HAP-1 (cell line): Measurements from ENCODE around the gene CYTH1.

Experiments
- DNase-seq, 2 experiments: peaks; one replicate each; pipeline ENCODE4 v3.0.0-alpha.2; 2016 to 2020; ENCODE audit warnings: low spot score in 2 of 2
- H3K27me3 ChIP-seq: fragments of 250-450 bp; sonication (Bioruptor Pico); 2 replicates; pipeline ENCODE4 v1.5.1; 2020; ENCODE audit warnings: low read depth, mild to moderate bottlenecking, moderate library complexity
- H3K36me3 ChIP-seq: fragments of 250-450 bp; sonication (Bioruptor Pico); replicated peaks from 2 replicates; pipeline ENCODE4 v1.5.1; 2020; ENCODE audit warnings: mild to moderate bottlenecking
- H3K4me1 ChIP-seq: fragments of 250-450 bp; sonication (Bioruptor Pico); 2 replicates; pipeline ENCODE4 v1.5.1; 2020; ENCODE audit warnings: mild to moderate bottlenecking
- H3K4me3 ChIP-seq: fragments of 250-450 bp; sonication (Bioruptor Pico); 2 replicates; pipeline ENCODE4 v1.5.1; 2020; ENCODE audit warnings: mild to moderate bottlenecking, moderate library complexity
- H3K9me3 ChIP-seq: fragments of 250-450 bp; sonication (Bioruptor Pico); 2 replicates; pipeline ENCODE4 v1.5.1; 2020; ENCODE audit warnings: mild to moderate bottlenecking, moderate library complexity
- in situ Hi-C: fragments of 300-500 bp; cut with MboI; formaldehyde crosslinking; loops from 3 replicates; pipeline ENCODE4 v1.14.3; 2020; ENCODE audit warnings: low sequenced_read_pairs, inconsistent platforms, mixed read lengths

CYTH1 gene

DNA sequence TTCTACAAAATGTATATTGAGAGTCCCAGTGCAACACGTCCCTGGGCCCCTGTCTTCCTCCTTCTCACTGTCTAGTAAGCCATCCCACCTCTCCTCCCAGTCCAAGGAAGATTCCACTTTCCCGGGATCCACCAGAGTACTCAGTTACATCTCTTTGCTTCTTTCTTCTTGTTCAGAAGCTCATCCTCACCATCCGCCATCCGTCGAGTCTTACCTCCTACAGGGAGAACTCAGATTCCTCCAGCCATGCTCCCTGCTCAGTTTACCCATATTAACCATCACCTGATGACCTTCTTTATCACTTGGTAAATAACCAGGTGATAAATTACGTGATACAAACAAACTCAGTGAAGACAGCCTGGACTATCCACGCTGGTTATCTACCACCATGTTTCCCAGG, 57.1 kb downstream of the CYTH1 start:
- peaks cover 9% of the 10 kb centered on the region for H3K4me1 ChIP-seq
- H3K4me3 ChIP-seq, result no peak overlapping the region
- in situ Hi-C loops, result loop anchor here (25.0 kb wide), 1 partner anchor 613 kb away; no protein-coding TSS in a partner anchor
- H3K9me3 ChIP-seq, result no peaks in the 10 kb centered on the region
- H3K27me3 ChIP-seq, result no peaks in the 10 kb centered on the region
- DNase-seq, result no peak
- H3K36me3 ChIP-seq, result no peaks in the 10 kb centered on the region

DNA sequence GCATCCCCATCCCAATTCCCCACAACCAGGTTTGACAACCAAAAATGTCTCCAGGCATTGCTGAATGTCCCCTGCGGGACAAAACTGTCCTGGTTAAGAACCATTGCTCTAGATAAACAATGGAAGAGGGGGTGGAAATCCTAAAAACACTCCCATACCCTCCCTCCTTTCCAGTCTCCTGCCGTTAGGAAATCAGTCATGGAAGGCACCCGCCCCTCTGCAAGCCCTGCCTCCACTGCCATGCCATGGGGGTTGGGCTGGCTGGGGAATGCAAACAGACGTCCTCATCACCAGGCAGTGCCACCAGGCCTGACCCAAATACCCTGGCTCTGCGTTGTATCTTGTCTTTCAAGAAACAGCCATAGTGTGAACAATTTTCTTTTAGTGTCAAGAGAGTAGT, 57.5 kb downstream of the CYTH1 start:
- peaks cover 9% of the 10 kb centered on the region for H3K4me1 ChIP-seq
- H3K27me3 ChIP-seq, result no peaks in the 10 kb centered on the region
- no peaks in the 10 kb centered on the region for H3K36me3 ChIP-seq
- no peak overlapping the region for H3K4me3 ChIP-seq
- in situ Hi-C loops, result loop anchor here (25.0 kb wide), 1 partner anchor 612 kb away; no protein-coding TSS in a partner anchor
- H3K9me3 ChIP-seq, result no peaks in the 10 kb centered on the region
- no peak for DNase-seq

DNA sequence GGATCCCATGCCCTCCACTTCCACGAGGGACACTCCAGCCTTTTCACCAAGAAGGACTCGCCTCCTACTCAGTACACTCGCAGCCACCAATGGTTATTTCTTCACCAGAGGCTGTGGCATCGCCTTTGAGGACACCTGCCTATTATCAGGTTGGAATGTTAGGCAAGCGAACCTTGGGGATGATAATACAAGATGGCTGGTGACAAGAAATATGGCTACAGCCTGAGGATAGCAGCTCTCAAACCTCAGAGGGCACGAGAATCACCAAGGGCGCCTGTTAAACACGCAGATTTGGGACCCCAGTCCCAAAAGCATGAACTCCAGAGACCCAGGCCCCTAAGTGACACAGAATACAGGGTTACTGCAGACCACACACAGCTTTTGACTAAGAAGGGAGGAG, 58.1 kb downstream of the CYTH1 start:
- H3K4me3 ChIP-seq, result no peak overlapping the region
- in situ Hi-C loops, result loop anchor here (25.0 kb wide), 1 partner anchor 612 kb away; no protein-coding TSS in a partner anchor
- no peaks in the 10 kb centered on the region for H3K27me3 ChIP-seq
- H3K9me3 ChIP-seq, result no peaks in the 10 kb centered on the region
- DNase-seq, result no peak
- no peaks in the 10 kb centered on the region for H3K36me3 ChIP-seq
- peaks cover 9% of the 10 kb centered on the region for H3K4me1 ChIP-seq

DNA sequence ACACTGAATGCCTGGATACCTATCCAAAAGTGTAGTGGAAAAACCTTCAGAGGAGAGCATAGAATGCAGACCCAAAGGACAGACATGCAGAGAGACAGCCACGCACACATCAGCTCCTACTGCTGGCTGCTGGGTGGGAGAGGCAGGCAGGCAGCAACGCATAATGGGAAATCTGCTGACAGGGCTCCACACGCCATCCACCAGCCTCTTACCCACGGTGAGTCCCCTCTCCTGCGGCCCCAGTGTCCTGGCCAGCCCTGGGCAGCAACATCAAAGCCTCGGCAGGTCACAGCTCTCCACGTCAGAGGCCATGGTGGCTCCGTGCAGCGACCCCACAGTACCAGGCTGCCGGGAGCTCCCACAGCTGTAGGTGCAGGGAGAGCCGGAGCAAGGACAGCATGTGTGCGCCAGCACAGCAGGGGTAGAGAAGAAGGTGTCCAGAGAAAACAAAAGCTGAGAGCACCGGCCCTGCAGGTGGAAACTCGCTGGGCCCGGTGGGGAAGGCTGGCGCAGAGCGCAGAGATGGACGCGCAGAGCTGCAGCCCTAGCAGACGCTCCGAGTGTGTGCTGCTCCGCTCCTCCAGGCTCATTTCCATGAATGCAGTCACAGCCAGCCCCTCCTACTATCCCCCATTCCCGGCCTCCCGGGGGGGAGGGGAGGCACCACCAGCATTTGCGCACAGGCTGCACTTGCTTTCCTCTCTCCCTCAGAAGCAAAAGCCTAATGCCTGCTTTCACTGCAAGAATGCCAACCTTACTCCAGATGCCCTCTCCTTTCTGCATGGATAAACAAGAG, 58.9 kb downstream of the CYTH1 start:
- Histone ChIP-seq H3K36me3 (no peaks in the 10 kb centered on the region), H3K4me3 (no peak overlapping the region), H3K4me1 (peaks cover 9% of the 10 kb centered on the region), H3K27me3 (no peaks in the 10 kb centered on the region), H3K9me3 (no peaks in the 10 kb centered on the region)
- in situ Hi-C loops, result loop anchor here (25.0 kb wide), 1 partner anchor 611 kb away; no protein-coding TSS in a partner anchor
- DNase-seq, result peak in 1 of 2 experiments; percentile 32

DNA sequence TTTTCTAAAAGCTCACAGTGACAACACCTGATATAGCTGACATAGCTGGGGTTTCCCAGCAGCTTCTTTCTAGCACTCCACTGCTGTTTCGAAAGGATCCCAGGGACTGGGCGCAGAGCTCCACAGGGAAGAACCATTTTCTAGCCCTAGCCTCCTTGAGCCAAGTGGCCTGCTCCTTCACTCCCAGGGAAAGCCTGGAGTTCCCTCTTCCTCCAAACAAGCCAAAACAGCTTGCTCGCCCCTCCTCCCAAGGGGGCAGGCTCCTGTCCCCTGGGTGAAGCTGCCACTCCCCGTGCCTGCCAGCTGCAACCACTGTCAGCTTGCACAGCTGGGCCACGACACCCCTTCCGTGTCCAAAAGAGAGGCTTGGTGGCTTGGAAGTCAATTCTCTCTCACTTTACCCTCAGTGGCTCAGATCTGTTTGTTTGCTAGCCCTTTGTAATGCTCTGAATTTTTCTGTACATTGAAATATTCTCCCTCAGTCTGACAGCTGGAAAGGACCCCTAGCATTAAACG, 59.8 kb downstream of the CYTH1 start:
- peaks cover 18% of the 10 kb centered on the region for H3K4me1 ChIP-seq

DNA sequence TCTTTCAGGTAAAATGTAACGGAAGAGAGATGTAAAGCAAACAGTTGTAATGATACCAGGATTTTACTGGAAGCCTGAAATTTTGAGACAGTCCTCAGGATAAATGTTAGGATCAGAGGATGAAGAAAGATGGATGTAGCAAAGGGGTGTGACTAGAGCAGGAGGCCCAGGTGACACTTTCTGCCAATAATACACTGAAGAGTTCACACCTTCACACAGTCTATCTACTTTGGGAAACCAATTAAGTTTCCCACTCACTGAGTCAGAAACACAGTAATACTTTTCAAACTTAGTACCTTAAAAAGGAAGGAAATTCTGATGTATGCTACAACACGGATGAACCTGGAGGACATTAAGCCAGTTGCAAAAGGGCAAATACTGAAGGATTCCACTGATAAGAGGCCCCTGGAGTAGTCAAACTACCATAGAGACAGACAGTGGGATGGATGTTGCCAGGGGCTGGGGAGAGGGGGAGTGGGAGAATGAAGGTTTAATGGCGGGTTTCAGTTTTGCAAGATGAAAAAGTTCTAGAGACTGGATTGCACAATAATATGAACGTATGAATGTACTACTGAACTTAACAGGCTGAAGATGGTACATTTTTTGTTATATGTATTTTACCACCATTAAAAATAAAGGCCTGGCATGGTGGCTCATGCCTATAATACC, 62.3 kb downstream of the CYTH1 start:
- peaks cover 23% of the 10 kb centered on the region for H3K4me1 ChIP-seq
- H3K27me3 ChIP-seq, result no peaks in the 10 kb centered on the region; the same call in 1 of the 2 replicates
- no peak overlapping the region for H3K4me3 ChIP-seq
- H3K36me3 ChIP-seq, result no peaks in the 10 kb centered on the region
- no peak for DNase-seq
- in situ Hi-C loops, result loop anchor here (25.0 kb wide), 1 partner anchor 607 kb away; no protein-coding TSS in a partner anchor
- H3K9me3 ChIP-seq, result no peaks in the 10 kb centered on the region

More for the DNA sequence above, 59.8 kb downstream of the CYTH1 start:
- H3K27me3 ChIP-seq, result no peaks in the 10 kb centered on the region
- no peak for DNase-seq
- no peaks in the 10 kb centered on the region for H3K36me3 ChIP-seq
- no peaks in the 10 kb centered on the region for H3K9me3 ChIP-seq
- in situ Hi-C loops, result loop anchor here (25.0 kb wide), 1 partner anchor 610 kb away; no protein-coding TSS in a partner anchor
- no peak overlapping the region for H3K4me3 ChIP-seq

DNA sequence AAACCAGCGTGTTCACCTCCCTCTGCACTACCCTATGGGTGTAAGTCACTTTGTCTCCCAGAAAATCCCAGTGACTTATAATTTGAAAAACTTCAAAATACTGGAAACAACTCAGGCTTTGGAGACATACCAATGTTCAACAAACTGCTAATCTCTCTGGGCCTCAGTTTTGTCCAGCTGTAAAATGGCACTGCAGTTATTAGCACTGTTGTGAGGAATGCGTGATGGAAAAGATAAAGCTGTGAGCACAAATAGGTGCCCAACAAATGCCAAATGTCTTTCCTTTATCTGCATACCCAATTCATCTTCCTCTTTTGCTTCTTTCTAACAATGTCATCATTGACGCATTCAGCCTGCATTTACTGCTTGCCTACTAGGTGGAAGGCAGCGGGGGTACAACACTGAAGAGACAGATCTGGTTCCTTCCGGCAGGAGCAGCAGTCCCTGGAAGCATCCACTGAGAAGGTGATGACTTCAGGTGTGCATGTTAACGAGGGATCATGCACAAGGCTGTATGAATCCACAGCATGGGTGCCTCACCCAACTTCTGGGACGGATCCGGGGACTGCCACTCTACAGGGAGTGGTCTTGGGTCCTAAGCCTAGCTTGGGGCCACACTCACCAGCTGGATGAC, 63.4 kb downstream of the CYTH1 start:
- peaks cover 23% of the 10 kb centered on the region for H3K4me1 ChIP-seq
- H3K9me3 ChIP-seq, result no peaks in the 10 kb centered on the region
- H3K36me3 ChIP-seq, result no peaks in the 10 kb centered on the region
- H3K27me3 ChIP-seq, result no peaks in the 10 kb centered on the region; the same call in 1 of the 2 replicates
- no peak overlapping the region for H3K4me3 ChIP-seq
- no peak for DNase-seq
- in situ Hi-C loops, result loop anchor here (25.0 kb wide), 1 partner anchor 606 kb away; no protein-coding TSS in a partner anchor

DNA sequence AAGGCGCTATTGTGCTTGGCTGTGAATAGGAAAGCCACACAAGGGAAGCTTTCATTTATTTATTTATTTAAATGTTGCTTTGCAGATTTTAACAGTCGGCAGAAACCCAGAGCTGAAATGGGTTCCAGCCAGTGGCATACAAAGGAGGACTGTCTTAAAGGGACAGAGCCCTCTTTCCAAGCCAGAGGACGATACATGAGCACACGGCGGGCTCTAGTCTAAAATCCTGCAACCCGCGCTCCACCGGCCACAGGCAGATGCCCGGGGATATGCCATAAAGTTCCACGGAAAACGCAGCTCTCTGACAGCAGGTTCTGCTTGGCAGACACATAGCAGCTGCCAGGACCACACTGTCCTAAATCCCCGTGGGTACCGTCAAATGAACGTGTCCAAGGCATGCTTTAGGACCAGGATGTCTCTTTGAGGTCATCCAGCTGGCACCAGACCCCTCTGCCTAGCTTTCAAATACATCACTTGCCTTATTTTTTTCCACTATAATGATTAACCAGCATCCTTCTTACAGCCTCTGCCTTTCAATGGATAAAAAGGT, 64.6 kb downstream of the CYTH1 start:
- Histone ChIP-seq H3K4me3 (peak overlapping the region; percentile 18), H3K36me3 (no peaks in the 10 kb centered on the region), H3K9me3 (no peaks in the 10 kb centered on the region), H3K4me1 (peaks cover 23% of the 10 kb centered on the region), H3K27me3 (no peaks in the 10 kb centered on the region; the same call in 1 of the 2 replicates)
- peak; percentile 68 to 86 for DNase-seq
- in situ Hi-C loops, result loop anchor here (25.0 kb wide), 1 partner anchor 605 kb away; no protein-coding TSS in a partner anchor

DNA sequence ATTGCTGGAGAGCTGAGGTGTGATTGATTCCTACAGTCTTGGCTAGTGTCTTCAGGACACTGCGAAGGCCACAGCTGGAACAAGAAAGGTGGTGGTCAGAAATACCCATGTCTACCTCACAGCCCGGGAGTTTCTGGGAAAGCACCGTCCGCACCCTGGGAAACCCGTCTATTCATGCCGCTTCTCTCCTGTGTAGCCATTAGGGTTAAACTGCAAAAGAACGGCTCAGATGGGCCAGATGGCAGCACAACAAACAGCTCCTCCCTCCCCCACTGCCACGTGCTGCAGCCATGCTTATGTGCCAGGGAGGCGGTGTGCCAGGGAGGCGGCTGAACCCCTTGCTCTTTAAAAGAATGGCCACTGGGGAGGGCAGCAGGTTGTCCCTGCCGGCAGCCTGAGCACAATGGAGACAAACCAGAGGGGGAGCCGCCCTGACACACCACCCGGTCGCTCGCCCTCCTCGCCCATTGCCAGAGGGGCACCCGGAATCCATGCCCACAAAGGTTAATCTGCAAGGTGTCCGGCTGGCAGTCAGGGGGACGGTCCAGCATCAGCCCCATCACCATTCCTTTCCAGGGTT, 65.2 kb downstream of the CYTH1 start:
- H3K9me3 ChIP-seq, result no peaks in the 10 kb centered on the region
- in situ Hi-C loops, result loop anchor here (25.0 kb wide), 1 partner anchor 605 kb away; no protein-coding TSS in a partner anchor
- no peaks in the 10 kb centered on the region for H3K36me3 ChIP-seq
- peak overlapping the region; percentile 18 for H3K4me3 ChIP-seq
- peaks cover 23% of the 10 kb centered on the region for H3K4me1 ChIP-seq
- no peaks in the 10 kb centered on the region; the same call in 1 of the 2 replicates for H3K27me3 ChIP-seq
- peak in 1 of 2 experiments; percentile 53 for DNase-seq

DNA sequence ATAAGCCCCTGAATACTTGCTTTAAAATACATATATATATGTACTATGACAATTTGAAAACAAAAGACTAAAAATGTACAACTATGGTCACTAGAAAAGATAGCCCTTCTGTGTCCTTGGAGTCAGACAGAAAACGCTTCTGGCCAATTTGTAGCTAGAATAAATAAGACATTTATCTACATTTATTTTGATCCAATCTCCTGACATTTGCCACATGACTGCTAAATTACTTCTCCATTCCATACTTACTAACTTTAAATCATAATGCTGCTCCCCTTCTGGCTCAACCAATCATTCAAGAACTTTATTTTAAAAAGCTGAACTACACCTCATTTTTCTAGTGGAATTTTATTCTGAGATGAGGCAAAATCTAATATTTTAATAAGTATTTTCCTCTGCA, 65.8 kb downstream of the CYTH1 start:
- no peaks in the 10 kb centered on the region for H3K36me3 ChIP-seq
- in situ Hi-C loops, result loop anchor here (25.0 kb wide), 1 partner anchor 604 kb away; no protein-coding TSS in a partner anchor
- peaks cover 19% of the 10 kb centered on the region for H3K4me1 ChIP-seq
- H3K4me3 ChIP-seq, result no peak overlapping the region
- no peak for DNase-seq
- H3K27me3 ChIP-seq, result no peaks in the 10 kb centered on the region; the same call in 1 of the 2 replicates
- H3K9me3 ChIP-seq, result no peaks in the 10 kb centered on the region

DNA sequence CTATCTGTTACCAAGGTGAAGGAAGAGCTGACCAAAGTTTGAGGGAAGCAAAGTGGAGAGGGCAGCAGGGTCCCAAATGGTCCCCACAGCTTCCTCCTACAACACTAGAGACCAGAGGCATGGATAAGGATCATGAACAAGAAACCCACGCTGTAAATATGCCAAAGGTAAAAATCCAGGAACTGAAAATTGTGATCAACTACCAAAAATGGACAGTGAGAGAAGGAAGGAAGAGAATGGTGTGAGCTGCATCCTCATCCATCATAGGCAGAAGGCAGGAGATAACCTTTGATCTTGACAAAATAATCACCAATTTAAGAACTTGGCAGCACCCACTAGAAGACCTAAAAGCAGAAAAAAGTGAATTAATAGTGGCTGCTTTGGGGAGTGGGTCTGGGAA, 66.2 kb downstream of the CYTH1 start:
- Histone ChIP-seq H3K9me3 (no peaks in the 10 kb centered on the region), H3K27me3 (no peaks in the 10 kb centered on the region; the same call in 1 of the 2 replicates), H3K4me1 (peaks cover 14% of the 10 kb centered on the region), H3K36me3 (no peaks in the 10 kb centered on the region), H3K4me3 (no peak overlapping the region)
- no peak for DNase-seq
- in situ Hi-C loops, result loop anchor here (25.0 kb wide), 1 partner anchor 604 kb away; no protein-coding TSS in a partner anchor

DNA sequence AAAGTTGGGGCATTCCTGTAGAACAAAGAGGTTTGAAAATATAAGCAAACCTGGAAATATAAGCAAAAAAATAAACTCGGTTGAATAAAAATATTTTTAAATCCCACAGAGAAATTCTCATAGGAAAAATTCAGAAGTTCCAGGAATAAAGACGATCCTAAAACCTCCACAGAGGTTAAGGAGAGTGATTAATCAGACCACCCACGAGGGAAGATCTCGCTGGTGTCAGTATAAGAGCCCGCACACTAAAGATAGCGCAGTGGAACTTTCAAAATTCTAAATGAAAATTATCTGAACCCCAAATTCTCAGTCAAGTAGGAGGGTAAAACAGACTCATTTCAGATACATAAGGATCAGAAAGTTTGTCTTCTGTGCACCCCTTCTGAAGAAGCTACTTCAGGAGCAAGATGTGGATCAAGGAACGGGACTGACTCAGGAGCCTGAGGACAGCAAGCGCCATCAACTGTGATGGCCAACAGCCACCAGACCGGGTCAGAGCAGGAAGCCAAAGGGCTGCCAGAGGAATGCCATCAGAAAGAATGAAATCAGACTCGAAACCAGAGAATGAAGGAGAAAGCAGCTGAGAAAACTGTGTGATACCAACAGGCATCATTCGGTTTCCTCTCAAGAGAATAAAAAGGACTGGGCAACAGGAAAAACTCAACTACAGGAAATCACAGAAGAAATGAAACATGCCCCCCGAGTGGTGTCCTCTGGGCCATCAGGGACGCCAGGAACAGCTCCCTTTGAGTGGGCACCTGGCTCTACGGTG, 66.9 kb downstream of the CYTH1 start:
- Histone ChIP-seq H3K4me3 (no peak overlapping the region), H3K27me3 (no peaks in the 10 kb centered on the region; the same call in 1 of the 2 replicates), H3K9me3 (no peaks in the 10 kb centered on the region), H3K36me3 (no peaks in the 10 kb centered on the region), H3K4me1 (peaks cover 14% of the 10 kb centered on the region)
- DNase-seq, result no peak
- in situ Hi-C loops, result loop anchor here (25.0 kb wide), 1 partner anchor 603 kb away; no protein-coding TSS in a partner anchor
